Measurements from ENCODE around the gene SCNM1. TPM values are rescaled to one million over a fixed set of nuclear protein-coding genes. Genes with fewer than 3 reads are reported as not detected.

SCNM1 gene
- total RNA-seq, 1 donor from 2014 or later: 40.7 TPM

GRCh38 chr1:151135433-151136385 lies 30.2 kb upstream of the SCNM1 start:
- no peak overlapping the region for H3K4me3 Mint-ChIP-seq (ENCODE audit: unreplicated experiment)
- H3K9me3 Mint-ChIP-seq (ENCODE audit: low read depth): no peaks in the 10 kb centered on the region
- TF ChIP-seq, protein P1, sequence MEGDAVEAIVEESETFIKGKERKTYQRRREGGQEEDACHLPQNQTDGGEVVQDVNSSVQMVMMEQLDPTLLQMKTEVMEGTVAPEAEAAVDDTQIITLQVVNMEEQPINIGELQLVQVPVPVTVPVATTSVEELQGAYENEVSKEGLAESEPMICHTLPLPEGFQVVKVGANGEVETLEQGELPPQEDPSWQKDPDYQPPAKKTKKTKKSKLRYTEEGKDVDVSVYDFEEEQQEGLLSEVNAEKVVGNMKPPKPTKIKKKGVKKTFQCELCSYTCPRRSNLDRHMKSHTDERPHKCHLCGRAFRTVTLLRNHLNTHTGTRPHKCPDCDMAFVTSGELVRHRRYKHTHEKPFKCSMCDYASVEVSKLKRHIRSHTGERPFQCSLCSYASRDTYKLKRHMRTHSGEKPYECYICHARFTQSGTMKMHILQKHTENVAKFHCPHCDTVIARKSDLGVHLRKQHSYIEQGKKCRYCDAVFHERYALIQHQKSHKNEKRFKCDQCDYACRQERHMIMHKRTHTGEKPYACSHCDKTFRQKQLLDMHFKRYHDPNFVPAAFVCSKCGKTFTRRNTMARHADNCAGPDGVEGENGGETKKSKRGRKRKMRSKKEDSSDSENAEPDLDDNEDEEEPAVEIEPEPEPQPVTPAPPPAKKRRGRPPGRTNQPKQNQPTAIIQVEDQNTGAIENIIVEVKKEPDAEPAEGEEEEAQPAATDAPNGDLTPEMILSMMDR (IDR thresholded peaks at IDR 0.05): peak; percentile 15
- peaks cover 10% of the 10 kb centered on the region for H3K4me1 Mint-ChIP-seq (ENCODE audit: low read depth)
- peaks cover 13% of the 10 kb centered on the region for H3K27me3 Mint-ChIP-seq (ENCODE audit: low read depth)
- DNase-seq (ENCODE audit: low spot score): peak; percentile 48
- no peak overlapping the region for H3K27ac Mint-ChIP-seq (ENCODE audit: unreplicated experiment)
- H3K36me3 Mint-ChIP-seq (ENCODE audit: low read depth): peaks cover 8% of the 10 kb centered on the region

DNA sequence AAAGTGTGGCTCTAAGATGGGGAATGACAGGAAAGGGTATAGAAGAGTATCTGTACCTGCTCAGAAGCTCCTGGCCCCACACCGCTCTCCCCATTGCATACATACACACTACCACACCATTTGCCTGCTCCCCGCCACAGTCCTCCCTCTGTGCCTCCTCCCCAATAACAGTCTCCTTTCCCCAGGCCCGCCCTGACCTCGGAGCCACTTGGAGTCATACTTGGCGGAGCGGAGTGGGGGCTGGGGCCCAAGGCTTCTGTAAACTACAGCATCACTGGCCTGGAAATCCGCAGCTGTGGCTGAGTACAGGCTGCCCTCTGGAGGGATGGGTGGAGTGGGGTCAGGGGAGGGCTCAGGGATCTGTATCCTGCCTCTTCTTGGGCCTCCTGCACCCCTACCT lies 28.2 kb upstream of the SCNM1 start:
- Mint-ChIP-seq H3K4me3 (ENCODE audit: unreplicated experiment) (no peak overlapping the region), H3K9me3 (ENCODE audit: low read depth) (no peaks in the 10 kb centered on the region), H3K4me1 (ENCODE audit: low read depth) (no peaks in the 10 kb centered on the region), H3K27me3 (ENCODE audit: low read depth) (peaks cover 2% of the 10 kb centered on the region), H3K36me3 (ENCODE audit: low read depth) (peaks cover 8% of the 10 kb centered on the region), H3K27ac (ENCODE audit: unreplicated experiment) (no peak overlapping the region)
- no peak for DNase-seq (ENCODE audit: low spot score)
- TF ChIP-seq, protein P1 (IDR thresholded peaks at IDR 0.05): no peak

GRCh38 chr1:151142411-151143056 lies 23.4 kb upstream of the SCNM1 start:
- peak; percentile 68 for DNase-seq (ENCODE audit: low spot score)
- H3K36me3 Mint-ChIP-seq (ENCODE audit: low read depth): no peaks in the 10 kb centered on the region
- H3K4me3 Mint-ChIP-seq (ENCODE audit: unreplicated experiment): no peak overlapping the region
- H3K4me1 Mint-ChIP-seq (ENCODE audit: low read depth): peaks cover 33% of the 10 kb centered on the region
- H3K27ac Mint-ChIP-seq (ENCODE audit: unreplicated experiment): no peak overlapping the region
- TF ChIP-seq, protein P1 (IDR thresholded peaks at IDR 0.05): no peak
- no peaks in the 10 kb centered on the region for H3K9me3 Mint-ChIP-seq (ENCODE audit: low read depth)
- H3K27me3 Mint-ChIP-seq (ENCODE audit: low read depth): no peaks in the 10 kb centered on the region

GRCh38 chr1:151143057-151143435 lies 22.9 kb upstream of the SCNM1 start:
- H3K27ac Mint-ChIP-seq (ENCODE audit: unreplicated experiment): no peak overlapping the region
- no peaks in the 10 kb centered on the region for H3K27me3 Mint-ChIP-seq (ENCODE audit: low read depth)
- no peaks in the 10 kb centered on the region for H3K9me3 Mint-ChIP-seq (ENCODE audit: low read depth)
- H3K36me3 Mint-ChIP-seq (ENCODE audit: low read depth): no peaks in the 10 kb centered on the region
- peak; percentile 61 for DNase-seq (ENCODE audit: low spot score)
- no peak overlapping the region for H3K4me3 Mint-ChIP-seq (ENCODE audit: unreplicated experiment)
- peaks cover 36% of the 10 kb centered on the region for H3K4me1 Mint-ChIP-seq (ENCODE audit: low read depth)
- TF ChIP-seq, protein P1 (IDR thresholded peaks at IDR 0.05): no peak

DNA sequence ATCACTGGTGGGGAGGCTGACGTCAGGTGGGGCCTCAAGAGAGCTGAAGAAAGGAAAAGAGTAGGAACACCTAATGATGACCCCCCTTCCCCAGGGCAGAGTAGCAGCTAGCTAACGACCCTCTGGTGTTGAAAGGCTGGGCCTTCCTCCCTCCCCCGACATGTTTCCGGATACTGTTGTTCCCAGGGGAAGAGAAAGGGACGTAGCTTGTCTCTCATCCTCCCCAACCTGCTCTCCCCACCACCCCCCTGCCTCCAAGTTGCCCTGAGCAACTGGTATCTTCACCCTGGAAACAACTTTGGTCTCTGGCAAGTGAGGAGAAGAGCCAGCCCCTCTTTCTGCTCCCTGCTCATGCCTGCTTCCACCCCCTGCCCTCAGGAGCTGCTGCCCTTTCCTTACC lies 22.0 kb upstream of the SCNM1 start:
- Mint-ChIP-seq H3K27me3 (ENCODE audit: low read depth) (no peaks in the 10 kb centered on the region), H3K36me3 (ENCODE audit: low read depth) (no peaks in the 10 kb centered on the region), H3K27ac (ENCODE audit: unreplicated experiment) (no peak overlapping the region), H3K4me3 (ENCODE audit: unreplicated experiment) (no peak overlapping the region), H3K4me1 (ENCODE audit: low read depth) (peaks cover 36% of the 10 kb centered on the region), H3K9me3 (ENCODE audit: low read depth) (no peaks in the 10 kb centered on the region)
- TF ChIP-seq, protein P1 (IDR thresholded peaks at IDR 0.05): no peak
- DNase-seq (ENCODE audit: low spot score): peak; percentile 37

Measured in chondrocyte (in vitro differentiated cells).